CD14-positive monocyte (primary cell): ENCODE measurements around the gene RTL1. TPM values are rescaled to one million over a fixed set of nuclear protein-coding genes. Genes with fewer than 3 reads are reported as not detected.

Experiments used
- DNase-seq, 3 donors: peaks; one replicate each; pipeline ENCODE4 v3.0.0-alpha.2; 2011 to 2022
- H2AFZ ChIP-seq: 2 replicates; pipeline ENCODE4 v1.6.0; 2012; ENCODE audit warnings: mild to moderate bottlenecking, low read depth, low read length, inconsistent platforms; ENCODE audit not compliant: insufficient read depth, poor library complexity, severe bottlenecking
- H3K27ac ChIP-seq, 2 donors: 1 replicate in 1 of 2; 2 replicates in 1 of 2; pipeline ENCODE4 v1.5.1; 2012 to 2013; ENCODE audit warnings: low read length in 2 of 2, control low read depth in 1 of 2, inconsistent platforms in 1 of 2, low read depth in 1 of 2, mild to moderate bottlenecking in 1 of 2
- H3K27me3 ChIP-seq, 2 donors: one replicate each; pipeline versions ENCODE4 v1.6.0 to v1.6.1; 2011 to 2013; ENCODE audit warnings: low read length in 2 of 2; ENCODE audit not compliant: control insufficient read depth in 2 of 2, insufficient read depth in 2 of 2
- H3K36me3 ChIP-seq, 2 donors: replicated peaks in 1 of 2; 1 replicate in 1 of 2; 2 replicates in 1 of 2; pipeline versions ENCODE4 v1.5.1 to v1.6.1; 2012 to 2013; ENCODE audit warnings: low read length in 2 of 2, control low read depth in 1 of 2, inconsistent platforms in 1 of 2, mild to moderate bottlenecking in 1 of 2; ENCODE audit not compliant: insufficient read depth in 2 of 2, control insufficient read depth in 1 of 2
- H3K4me1 ChIP-seq, 2 donors: 1 replicate in 1 of 2; 2 replicates in 1 of 2; pipeline versions ENCODE4 v1.5.1 to v1.6.1; 2012 to 2013; ENCODE audit warnings: low read length in 2 of 2, control low read depth in 1 of 2, inconsistent platforms in 1 of 2, mild to moderate bottlenecking in 1 of 2, moderate library complexity in 1 of 2; ENCODE audit not compliant: insufficient read depth in 2 of 2, control insufficient read depth in 1 of 2
- H3K4me2 ChIP-seq: replicated peaks from 2 replicates; pipeline ENCODE3; 2012; ENCODE audit warnings: low read length, moderate library complexity, mild to moderate bottlenecking; ENCODE audit not compliant: poor library complexity, severe bottlenecking; ENCODE audit errors: extremely low read depth
- H3K4me3 ChIP-seq, 3 experiments: fragments of 200-600 bp in 1 of 3; sonication (generic) in 1 of 3; replicated peaks in 1 of 3; 1 replicate in 2 of 3; 2 replicates in 1 of 3; pipeline ENCODE4 v1.5.1; 2011 to 2013; ENCODE audit warnings: low read length in 3 of 3, mild to moderate bottlenecking in 3 of 3, control low read depth in 2 of 3, low read depth in 2 of 3, inconsistent platforms in 1 of 3, moderate library complexity in 1 of 3
- H3K79me2 ChIP-seq: 2 replicates; pipeline ENCODE4 v1.6.0; 2012; ENCODE audit warnings: mild to moderate bottlenecking, control low read depth, inconsistent platforms, low read length, moderate library complexity; ENCODE audit not compliant: insufficient read depth
- H3K9ac ChIP-seq: 2 replicates; pipeline ENCODE4 v1.6.0; 2017; ENCODE audit warnings: low read length, mild to moderate bottlenecking; ENCODE audit not compliant: insufficient read depth, poor library complexity, severe bottlenecking
- H3K9me3 ChIP-seq, 2 donors: replicated peaks in 1 of 2; 1 replicate in 1 of 2; 2 replicates in 1 of 2; pipeline versions ENCODE4 v1.5.1 to v1.6.1; 2012 to 2013; ENCODE audit warnings: low read length in 2 of 2, control low read depth in 1 of 2; ENCODE audit not compliant: control insufficient read depth in 1 of 2, insufficient read depth in 1 of 2
- H4K20me1 ChIP-seq: 2 replicates; pipeline ENCODE4 v1.6.0; 2012; ENCODE audit warnings: mild to moderate bottlenecking, low read length, control low read depth, moderate library complexity; ENCODE audit not compliant: insufficient read depth
- H3K27ac Mint-ChIP-seq, 7 donors: one replicate each; pipeline ENCODE4 v1.8.0; 2020; ENCODE audit warnings: mild to moderate bottlenecking in 7 of 7, mixed read lengths in 7 of 7, moderate library complexity in 6 of 7, inconsistent platforms in 2 of 7
- H3K27me3 Mint-ChIP-seq, 3 donors: one replicate each; pipeline ENCODE4 v1.8.0; 2021 to 2022; ENCODE audit warnings: low read depth in 3 of 3, mild to moderate bottlenecking in 3 of 3, mixed read lengths in 3 of 3, moderate library complexity in 3 of 3, inconsistent platforms in 1 of 3
- H3K36me3 Mint-ChIP-seq, 2 donors: one replicate each; pipeline ENCODE4 v1.8.0; 2020; ENCODE audit warnings: mixed read lengths in 2 of 2, inconsistent platforms in 1 of 2, mild to moderate bottlenecking in 1 of 2
- H3K4me1 Mint-ChIP-seq: one replicate; pipeline ENCODE4 v1.8.0; 2020; ENCODE audit warnings: mild to moderate bottlenecking, mixed read lengths
- H3K4me3 Mint-ChIP-seq, 2 donors: one replicate each; pipeline ENCODE4 v1.8.0; 2020; ENCODE audit warnings: mild to moderate bottlenecking in 2 of 2, mixed read lengths in 2 of 2, moderate library complexity in 1 of 2
- H3K9me3 Mint-ChIP-seq, 7 donors: one replicate each; pipeline ENCODE4 v1.8.0; 2020 to 2022; ENCODE audit warnings: mixed read lengths in 7 of 7, mild to moderate bottlenecking in 6 of 7, moderate library complexity in 6 of 7, inconsistent platforms in 2 of 7
- CTCF ChIP-seq: fragments of 200-600 bp; IDR thresholded peaks from one replicate; pipeline ENCODE4 v1.8.0; 2022; ENCODE audit warnings: antibody characterized with exemption, mild to moderate bottlenecking
- WGBS: methylation state at CpG from one replicate; pipeline ENCODE4 v1.1.5; 2013; ENCODE audit warnings: missing lambda C conversion rate; ENCODE audit not compliant: insufficient coverage; 5-methylcytosine and 5-hydroxymethylcytosine counted together
- intact Hi-C, 2 donors: fragments of 100-400 bp; cut with micrococcal nuclease; formaldehyde crosslinking; loops; one replicate each; pipeline versions ENCODE4 v1.15.0 to v1.15.1; 2023
- polyA plus RNA-seq, 3 donors: library from polyadenylated mRNA; depleted of rRNA in 1 of 3; unstranded in 2 of 3; stranded (reverse) in 1 of 3; fragments of 300-500 nt in 2 of 3; fragments of >200 nt in 1 of 3; fragmentation: Illumina TruSeq in 2 of 3; gene quantifications; 1 replicate in 2 of 3; 2 replicates in 1 of 3; pipeline ENCODE4 v1.2.3, GENCODE V29; 2012 to 2021

RTL1 gene
- polyA plus RNA-seq, 3 donors, result not detected

GRCh38 chr14:100896369-100897060 lies 7.0 kb downstream of the RTL1 start:
- no peak for TF ChIP-seq CTCF
- Histone ChIP-seq H3K27me3 (peaks cover 11 to 35% of the 10 kb centered on the region in 2 donors), H3K79me2 (no peaks in the 10 kb centered on the region), H2AFZ (no peak overlapping the region), H4K20me1 (no peaks in the 10 kb centered on the region), H3K9ac (no peak overlapping the region), H3K36me3 (no peaks in the 10 kb centered on the region), H3K4me1 (no peaks in the 10 kb centered on the region), H3K4me2 (no peak overlapping the region), H3K4me3 (no peak overlapping the region), H3K9me3 (no peaks in the 10 kb centered on the region), H3K27ac (no peak overlapping the region)
- Mint-ChIP-seq H3K4me3 (no peak overlapping the region), H3K27ac (no peak overlapping the region), H3K9me3 (peaks cover 0 to 6% (median 2%) of the 10 kb centered on the region in 7 donors), H3K36me3 (no peaks in the 10 kb centered on the region), H3K4me1 (peaks cover 4% of the 10 kb centered on the region), H3K27me3 (peaks cover 29 to 43% (median 33%) of the 10 kb centered on the region in 3 donors)
- intact Hi-C loops, result no loop called here
- DNase-seq, result no peak
- WGBS, result 73% methylated on average over 17 of the region's 22 CpGs

GRCh38 chr14:100895411-100895810 lies 8.1 kb downstream of the RTL1 start:
- 92% methylated on average over 6 of the region's 6 CpGs for WGBS

More at GRCh38 chr14:100895411-100895810, 8.1 kb downstream of the RTL1 start:
- peaks cover 21 to 34% (median 23%) of the 10 kb centered on the region in 3 donors for H3K27me3 Mint-ChIP-seq
- Histone ChIP-seq H3K79me2 (no peaks in the 10 kb centered on the region), H3K9me3 (no peaks in the 10 kb centered on the region), H3K4me3 (no peak overlapping the region), H2AFZ (no peak overlapping the region), H3K36me3 (no peaks in the 10 kb centered on the region), H3K27ac (no peak overlapping the region), H4K20me1 (no peaks in the 10 kb centered on the region), H3K9ac (no peak overlapping the region), H3K4me2 (no peak overlapping the region), H3K27me3 (peaks cover 11 to 24% of the 10 kb centered on the region in 2 donors), H3K4me1 (no peaks in the 10 kb centered on the region)
- H3K36me3 Mint-ChIP-seq, result no peaks in the 10 kb centered on the region
- H3K4me1 Mint-ChIP-seq, result peaks cover 4% of the 10 kb centered on the region
- TF ChIP-seq CTCF, result no peak
- no peak for DNase-seq
- intact Hi-C loops, result no loop called here
- H3K4me3 Mint-ChIP-seq, result no peak overlapping the region
- H3K27ac Mint-ChIP-seq, result no peak overlapping the region
- H3K9me3 Mint-ChIP-seq, result peaks cover 0 to 3% (median 0%) of the 10 kb centered on the region in 7 donors
